LNCAP (cell line): ENCODE data around the gene PTPN2.

Experiments used
- TF ChIP-seq, protein P1 (sequence below): fragments of 450-650 bp; IDR thresholded peaks from 2 replicates; pipeline ENCODE4 v1.5.1; 2017; ENCODE audit warnings: mild to moderate bottlenecking

Gene PTPN2

DNA sequence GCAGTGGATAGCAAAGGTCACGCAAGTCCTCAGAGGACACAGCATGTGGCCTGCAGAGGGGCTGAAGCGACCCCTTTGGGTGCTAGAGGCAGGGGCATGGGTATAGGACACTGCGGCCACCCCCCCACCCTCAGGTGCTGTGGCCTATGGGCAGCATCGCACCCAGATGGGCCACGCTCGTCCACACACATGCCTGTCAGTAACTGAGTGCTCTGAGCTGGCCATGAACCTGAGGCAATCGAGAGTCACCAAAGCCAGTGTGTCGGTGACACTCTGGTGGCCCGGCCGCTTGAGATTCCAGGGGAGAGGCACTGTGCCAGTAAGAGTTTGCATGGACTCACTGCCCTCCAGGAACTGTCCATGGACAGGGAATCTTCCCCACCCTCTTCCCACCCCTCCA, 22.7 kb upstream of the PTPN2 start:
- TF ChIP-seq, protein P1, sequence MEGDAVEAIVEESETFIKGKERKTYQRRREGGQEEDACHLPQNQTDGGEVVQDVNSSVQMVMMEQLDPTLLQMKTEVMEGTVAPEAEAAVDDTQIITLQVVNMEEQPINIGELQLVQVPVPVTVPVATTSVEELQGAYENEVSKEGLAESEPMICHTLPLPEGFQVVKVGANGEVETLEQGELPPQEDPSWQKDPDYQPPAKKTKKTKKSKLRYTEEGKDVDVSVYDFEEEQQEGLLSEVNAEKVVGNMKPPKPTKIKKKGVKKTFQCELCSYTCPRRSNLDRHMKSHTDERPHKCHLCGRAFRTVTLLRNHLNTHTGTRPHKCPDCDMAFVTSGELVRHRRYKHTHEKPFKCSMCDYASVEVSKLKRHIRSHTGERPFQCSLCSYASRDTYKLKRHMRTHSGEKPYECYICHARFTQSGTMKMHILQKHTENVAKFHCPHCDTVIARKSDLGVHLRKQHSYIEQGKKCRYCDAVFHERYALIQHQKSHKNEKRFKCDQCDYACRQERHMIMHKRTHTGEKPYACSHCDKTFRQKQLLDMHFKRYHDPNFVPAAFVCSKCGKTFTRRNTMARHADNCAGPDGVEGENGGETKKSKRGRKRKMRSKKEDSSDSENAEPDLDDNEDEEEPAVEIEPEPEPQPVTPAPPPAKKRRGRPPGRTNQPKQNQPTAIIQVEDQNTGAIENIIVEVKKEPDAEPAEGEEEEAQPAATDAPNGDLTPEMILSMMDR, result no peak

DNA sequence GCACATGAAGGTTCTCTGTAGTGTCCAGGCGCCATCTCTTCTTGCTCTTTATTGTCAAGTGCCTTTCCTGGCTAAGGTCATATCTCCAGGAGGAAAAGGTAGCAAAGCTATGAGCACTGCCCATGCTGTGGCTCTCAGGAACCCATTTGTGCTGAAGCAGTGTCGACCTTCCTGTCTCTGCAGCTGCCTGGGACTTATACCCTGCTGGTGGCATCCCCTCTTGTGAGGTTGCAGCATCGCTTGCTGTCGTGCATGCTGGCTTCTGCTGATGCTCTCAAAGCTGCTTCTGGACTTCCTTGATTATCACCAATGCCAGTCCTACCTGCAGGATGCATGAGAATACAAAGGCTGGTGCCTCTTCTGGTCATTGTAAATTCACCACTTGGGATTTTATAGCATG, 22.1 kb upstream of the PTPN2 start:
- TF ChIP-seq, protein P1, result no peak

DNA sequence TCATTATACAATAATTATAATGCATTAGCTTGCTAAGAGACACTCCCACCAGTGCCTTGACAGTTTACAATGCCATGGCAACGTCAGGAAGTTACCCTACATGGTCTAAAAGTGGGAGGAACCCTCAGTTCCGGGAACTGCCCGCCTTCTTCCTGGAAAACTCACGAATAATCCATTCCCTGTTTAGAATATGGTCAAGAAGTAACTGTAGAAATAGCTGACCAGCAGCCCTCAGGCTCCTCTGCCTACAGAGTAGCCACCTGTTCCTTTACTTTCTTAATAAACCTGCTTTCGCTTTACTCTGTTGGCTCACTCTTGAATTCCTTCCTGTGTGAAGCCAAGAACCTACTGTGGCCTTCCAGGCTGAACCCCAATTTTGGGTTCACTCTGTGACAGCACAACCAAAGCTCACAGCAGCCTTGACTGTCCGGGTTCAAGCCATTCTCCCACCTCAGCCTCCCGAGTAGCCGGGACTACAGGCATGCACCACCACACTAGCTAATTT, 20.0 kb upstream of the PTPN2 start:
- TF ChIP-seq, protein P1, result no peak

DNA sequence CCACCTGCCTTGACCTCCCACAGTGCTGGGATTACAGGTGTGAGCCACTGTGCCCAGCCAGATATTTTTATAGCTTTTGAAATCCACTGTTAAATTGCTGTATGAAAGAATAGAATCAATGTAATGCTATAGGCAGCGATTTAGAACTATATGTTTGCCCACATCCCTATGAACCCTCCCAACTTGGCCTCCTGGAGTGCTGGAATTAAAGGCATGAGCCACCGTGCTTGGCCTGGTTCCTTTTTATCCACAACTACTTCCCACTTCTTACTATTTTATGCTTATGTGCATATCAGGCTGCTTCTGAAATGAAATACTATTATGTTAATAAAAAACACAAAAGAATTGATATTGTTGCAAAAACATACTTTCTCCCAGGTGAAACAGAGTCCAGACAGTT, 11.6 kb upstream of the PTPN2 start:
- TF ChIP-seq, protein P1, result no peak

DNA sequence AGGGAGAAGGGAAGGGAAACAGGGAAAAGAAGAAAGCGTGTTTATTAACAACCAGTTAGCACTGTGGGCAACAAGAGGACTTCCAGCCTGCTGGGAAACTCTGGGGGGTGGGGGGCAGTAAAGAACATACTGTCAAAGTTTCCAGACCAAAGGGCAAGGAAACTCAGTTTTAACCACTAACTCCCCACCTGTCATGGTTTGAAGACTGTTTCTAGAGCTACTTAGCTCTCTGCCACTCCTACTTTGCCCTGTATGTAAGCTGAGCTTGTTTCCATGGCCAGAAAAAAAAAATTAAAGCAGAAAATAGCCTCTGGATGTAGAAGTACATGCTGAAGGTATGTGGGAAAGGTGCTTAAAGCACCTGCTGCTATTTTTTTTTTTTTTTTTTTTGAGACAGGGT, 11.0 kb upstream of the PTPN2 start:
- TF ChIP-seq, protein P1, result no peak

DNA sequence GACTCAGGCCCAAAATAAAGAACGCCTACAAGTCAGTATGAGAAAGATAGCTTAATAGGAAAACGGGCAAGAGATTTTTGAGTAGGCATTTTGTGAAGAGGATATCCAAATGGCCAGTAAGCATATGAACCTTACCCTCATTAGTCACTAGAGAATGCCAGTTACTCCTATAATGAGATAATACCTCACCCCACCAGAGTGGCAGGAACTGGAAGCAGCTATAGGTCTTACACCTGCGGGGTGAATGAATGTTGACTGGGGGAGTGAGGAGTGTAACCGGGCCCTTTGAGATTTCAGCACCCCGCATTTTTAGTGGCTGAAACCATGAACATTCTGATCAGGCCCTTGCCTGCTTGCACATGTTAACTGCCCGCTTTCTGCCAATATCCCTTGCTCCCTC, 7.5 kb upstream of the PTPN2 start:
- TF ChIP-seq, protein P1, result no peak

DNA sequence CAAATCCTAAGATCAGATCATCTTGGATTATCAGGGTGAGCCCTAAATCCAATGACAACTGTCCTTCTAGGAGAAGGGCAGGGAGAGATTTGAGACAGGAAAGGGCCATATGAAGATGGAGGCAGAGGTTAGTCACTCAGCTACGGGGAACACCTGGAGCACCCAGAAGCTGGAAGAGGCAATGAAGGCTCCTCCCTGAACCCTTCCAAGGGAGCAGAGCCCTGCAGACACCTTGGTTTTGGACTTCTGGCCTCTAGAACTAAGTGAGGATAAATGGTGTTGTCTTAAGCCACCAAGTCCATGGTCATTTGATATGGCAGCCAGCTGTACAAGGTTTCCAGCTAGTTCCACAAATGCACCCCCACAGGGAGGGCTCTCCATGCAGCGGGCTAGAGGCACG, 6.9 kb upstream of the PTPN2 start:
- TF ChIP-seq, protein P1, result no peak

DNA sequence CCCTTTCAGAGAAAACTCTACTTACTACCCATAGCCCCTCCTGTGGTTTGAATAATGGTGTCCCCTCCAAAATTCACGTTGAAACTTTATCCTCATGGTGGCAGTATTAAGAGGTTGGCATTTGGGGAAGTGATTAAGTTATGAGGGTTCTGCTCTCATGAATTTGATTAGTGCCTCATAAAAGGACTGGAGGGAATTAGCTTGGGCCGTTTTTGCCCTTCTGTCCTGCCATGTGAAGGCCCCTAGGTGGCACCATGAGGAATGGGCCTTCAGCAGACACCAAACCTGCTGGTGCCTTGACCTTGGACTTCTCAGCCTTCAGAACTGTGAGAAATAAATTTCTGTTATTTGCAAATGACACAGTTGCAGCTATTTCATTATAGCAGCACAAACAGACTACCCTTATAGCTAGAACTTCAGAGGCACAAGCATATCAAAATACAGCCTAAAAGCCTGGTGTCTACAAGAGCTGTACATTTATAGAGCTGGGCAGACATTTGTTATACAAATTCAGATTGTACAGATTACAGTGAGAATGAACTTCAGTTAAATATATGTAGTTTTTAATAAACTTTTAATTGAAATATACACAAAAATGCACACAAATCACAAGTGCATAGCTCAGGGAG, 2.6 kb upstream of the PTPN2 start:
- TF ChIP-seq, protein P1, result peak; percentile 63
